ENCODE data around the gene LDLR.
"Not testable (repeated sequence)": the region's sequence is repeated elsewhere in the genome, so short reads cannot be mapped to it uniquely, and the experiment has no call there.

The LDLR gene

DNA sequence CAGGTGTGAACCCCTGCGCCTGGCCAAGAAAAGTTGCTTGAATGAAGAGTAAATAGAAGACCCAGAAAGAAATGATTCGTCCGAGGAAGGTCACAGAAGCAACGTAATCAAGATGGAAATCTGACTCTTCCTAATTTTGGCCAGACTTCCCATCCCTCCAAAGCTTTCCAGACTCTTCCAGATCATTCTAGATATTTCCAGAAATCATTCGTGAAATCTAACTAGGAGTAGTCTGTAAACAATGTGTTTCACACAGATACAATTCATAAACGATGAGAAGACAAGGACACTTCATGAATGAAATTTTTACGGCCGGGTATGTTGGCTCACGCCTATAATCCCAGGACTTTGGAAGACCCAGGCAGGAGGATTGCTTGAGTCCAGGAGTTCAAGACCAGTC is 9.3 kb upstream of the LDLR start:
- H3K4me3 ChIP-seq (ENCODE audit: low read depth, low read length), result no peak overlapping the region
- TF ChIP-seq, protein P1, sequence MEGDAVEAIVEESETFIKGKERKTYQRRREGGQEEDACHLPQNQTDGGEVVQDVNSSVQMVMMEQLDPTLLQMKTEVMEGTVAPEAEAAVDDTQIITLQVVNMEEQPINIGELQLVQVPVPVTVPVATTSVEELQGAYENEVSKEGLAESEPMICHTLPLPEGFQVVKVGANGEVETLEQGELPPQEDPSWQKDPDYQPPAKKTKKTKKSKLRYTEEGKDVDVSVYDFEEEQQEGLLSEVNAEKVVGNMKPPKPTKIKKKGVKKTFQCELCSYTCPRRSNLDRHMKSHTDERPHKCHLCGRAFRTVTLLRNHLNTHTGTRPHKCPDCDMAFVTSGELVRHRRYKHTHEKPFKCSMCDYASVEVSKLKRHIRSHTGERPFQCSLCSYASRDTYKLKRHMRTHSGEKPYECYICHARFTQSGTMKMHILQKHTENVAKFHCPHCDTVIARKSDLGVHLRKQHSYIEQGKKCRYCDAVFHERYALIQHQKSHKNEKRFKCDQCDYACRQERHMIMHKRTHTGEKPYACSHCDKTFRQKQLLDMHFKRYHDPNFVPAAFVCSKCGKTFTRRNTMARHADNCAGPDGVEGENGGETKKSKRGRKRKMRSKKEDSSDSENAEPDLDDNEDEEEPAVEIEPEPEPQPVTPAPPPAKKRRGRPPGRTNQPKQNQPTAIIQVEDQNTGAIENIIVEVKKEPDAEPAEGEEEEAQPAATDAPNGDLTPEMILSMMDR (IDR thresholded peaks at IDR 0.05; ENCODE audit: insufficient read depth, low read length, missing control alignments), result no peak
- no peak for DNase-seq (ENCODE audit: low read depth, low spot score)
- POLR2A ChIA-PET, result no interaction called here
- CTCF ChIA-PET, result no interaction called here

DNA sequence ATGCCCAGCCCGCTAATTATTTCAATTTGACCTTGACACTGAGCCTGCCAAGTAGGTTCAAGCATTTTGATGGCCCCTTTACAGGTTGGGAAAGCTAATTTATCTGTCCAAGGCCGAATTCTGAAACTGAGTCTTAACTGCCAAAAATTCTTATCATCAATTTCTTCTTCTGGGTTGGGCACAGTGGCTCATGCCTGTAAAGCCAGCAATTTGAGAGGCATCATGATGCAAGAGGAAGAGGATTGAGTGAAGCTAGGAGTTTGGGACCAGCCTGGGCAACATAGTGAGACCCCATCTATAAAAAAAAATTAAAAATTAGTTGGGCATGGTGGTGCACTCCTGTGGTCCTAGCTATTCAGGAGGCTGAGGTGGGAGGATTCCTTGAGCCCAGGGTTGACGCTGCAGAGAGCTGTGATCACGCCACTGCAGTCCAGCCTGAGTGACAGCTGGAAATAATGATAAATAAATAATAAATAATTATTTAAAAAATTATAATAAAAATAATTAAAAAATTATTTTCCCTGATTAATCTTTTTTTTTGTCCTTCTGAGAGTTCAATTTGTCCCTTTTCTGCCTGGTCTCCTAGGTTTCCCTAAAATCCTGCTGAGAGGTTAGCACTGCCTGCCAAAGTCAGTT is 1.3 kb upstream of the LDLR start:
- H3K4me3 ChIP-seq (ENCODE audit: low read depth, low read length), result no peak overlapping the region
- TF ChIP-seq, protein P1 (IDR thresholded peaks at IDR 0.05; ENCODE audit: insufficient read depth, low read length, missing control alignments), result no peak
- ChIA-PET CTCF (interaction anchor here (2.3 to 2.9 kb wide), 3 partner anchors 52 to 151 kb away, joined by 10 to 17 read pairs (median 11); no protein-coding TSS in a partner anchor), POLR2A (no interaction called here)
- no peak for DNase-seq (ENCODE audit: low read depth, low spot score)

DNA sequence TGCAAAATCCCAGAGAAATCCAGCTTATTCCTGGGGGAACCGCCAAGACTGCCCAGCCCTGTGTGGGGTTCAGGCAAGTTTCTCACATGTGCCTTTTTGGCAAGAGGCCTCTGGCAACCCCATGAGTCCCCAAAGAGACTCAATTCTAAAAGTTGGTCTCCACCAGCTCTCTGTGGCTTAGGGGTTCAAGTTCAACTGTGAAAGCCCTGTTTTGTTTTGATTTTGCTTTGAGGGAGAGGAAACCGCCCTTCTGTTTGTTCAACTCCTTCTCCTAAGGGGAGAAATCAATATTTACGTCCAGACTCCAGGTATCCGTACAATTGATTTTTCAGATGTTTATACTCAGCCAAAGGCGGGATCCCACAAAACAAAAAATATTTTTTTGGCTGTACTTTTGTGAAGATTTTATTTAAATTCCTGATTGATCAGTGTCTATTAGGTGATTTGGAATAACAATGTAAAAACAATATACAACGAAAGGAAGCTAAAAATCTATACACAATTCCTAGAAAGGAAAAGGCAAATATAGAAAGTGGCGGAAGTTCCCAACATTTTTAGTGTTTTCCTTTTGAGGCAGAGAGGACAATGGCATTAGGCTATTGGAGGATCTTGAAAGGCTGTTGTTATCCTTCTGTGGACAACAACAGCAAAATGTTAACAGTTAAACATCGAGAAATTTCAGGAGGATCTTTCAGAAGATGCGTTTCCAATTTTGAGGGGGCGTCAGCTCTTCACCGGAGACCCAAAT is 583 bp upstream of the LDLR start:
- CTCF ChIA-PET, result interaction anchor here (0.7 to 2.9 kb wide), 5 partner anchors 38 to 152 kb away, joined by 3 to 17 read pairs (median 10); no protein-coding TSS in a partner anchor
- DNase-seq (ENCODE audit: low read depth, low spot score), result no peak
- POLR2A ChIA-PET, result interaction anchor here (0.6 kb wide), 1 partner anchor 8 kb away, joined by 3 read pairs; no protein-coding TSS in a partner anchor
- TF ChIP-seq, protein P1 (IDR thresholded peaks at IDR 0.05; ENCODE audit: insufficient read depth, low read length, missing control alignments), result no peak
- peak overlapping the region; percentile 80 for H3K4me3 ChIP-seq (ENCODE audit: low read depth, low read length)

DNA sequence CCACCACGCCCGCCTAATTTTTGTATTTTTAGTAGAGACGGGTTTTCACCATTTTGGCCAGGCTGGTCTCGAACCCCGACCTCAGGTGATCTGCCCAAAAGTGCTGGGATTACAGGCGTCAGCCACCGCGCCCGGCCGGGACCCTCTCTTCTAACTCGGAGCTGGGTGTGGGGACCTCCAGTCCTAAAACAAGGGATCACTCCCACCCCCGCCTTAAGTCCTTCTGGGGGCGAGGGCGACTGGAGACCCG is 676 bp downstream of the LDLR start:
- CTCF ChIA-PET, result interaction anchor here (2.5 to 6.2 kb wide), 4 partner anchors 37 to 153 kb away, joined by 11 to 42 read pairs (median 23); no protein-coding TSS in a partner anchor
- POLR2A ChIA-PET, result not testable (repeated sequence)

DNA sequence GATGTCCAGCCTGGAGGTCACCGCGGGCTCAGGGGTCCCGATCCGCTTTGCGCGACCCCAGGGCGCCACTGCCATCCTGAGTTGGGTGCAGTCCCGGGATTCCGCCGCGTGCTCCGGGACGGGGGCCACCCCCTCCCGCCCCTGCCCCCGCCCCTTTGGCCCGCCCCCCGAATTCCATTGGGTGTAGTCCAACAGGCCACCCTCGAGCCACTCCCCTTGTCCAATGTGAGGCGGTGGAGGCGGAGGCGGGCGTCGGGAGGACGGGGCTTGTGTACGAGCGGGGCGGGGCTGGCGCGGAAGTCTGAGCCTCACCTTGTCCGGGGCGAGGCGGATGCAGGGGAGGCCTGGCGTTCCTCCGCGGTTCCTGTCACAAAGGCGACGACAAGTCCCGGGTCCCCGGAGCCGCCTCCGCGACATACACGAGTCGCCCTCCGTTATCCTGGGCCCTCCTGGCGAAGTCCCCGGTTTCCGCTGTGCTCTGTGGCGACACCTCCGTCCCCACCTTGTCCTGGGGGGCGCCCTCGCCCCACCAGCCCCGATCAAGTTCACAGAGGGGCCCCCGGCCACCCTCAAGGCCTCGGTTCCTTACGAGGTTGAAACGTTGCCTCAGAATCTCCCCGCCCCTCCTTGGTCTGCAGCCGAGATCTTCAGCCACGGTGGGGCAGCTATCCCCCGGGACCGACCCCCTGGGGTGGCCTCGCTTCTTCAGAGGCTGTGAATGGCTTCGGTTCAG is 1.2 kb downstream of the LDLR start:
- peak overlapping the region; percentile 91 for H3K4me3 ChIP-seq (ENCODE audit: low read depth, low read length)
- peak; percentile 57 for DNase-seq (ENCODE audit: low read depth, low spot score)
- POLR2A ChIA-PET, result no interaction called here
- CTCF ChIA-PET, result interaction anchor here (2.5 to 6.2 kb wide), 4 partner anchors 36 to 154 kb away, joined by 11 to 42 read pairs (median 23); no protein-coding TSS in a partner anchor
- TF ChIP-seq, protein P1 (IDR thresholded peaks at IDR 0.05; ENCODE audit: insufficient read depth, low read length, missing control alignments), result no peak

More for the DNA sequence above, 676 bp downstream of the LDLR start:
- H3K4me3 ChIP-seq (ENCODE audit: low read depth, low read length), result peak overlapping the region; percentile 80
- not testable (repeated sequence) for DNase-seq (ENCODE audit: low read depth, low spot score)

DNA sequence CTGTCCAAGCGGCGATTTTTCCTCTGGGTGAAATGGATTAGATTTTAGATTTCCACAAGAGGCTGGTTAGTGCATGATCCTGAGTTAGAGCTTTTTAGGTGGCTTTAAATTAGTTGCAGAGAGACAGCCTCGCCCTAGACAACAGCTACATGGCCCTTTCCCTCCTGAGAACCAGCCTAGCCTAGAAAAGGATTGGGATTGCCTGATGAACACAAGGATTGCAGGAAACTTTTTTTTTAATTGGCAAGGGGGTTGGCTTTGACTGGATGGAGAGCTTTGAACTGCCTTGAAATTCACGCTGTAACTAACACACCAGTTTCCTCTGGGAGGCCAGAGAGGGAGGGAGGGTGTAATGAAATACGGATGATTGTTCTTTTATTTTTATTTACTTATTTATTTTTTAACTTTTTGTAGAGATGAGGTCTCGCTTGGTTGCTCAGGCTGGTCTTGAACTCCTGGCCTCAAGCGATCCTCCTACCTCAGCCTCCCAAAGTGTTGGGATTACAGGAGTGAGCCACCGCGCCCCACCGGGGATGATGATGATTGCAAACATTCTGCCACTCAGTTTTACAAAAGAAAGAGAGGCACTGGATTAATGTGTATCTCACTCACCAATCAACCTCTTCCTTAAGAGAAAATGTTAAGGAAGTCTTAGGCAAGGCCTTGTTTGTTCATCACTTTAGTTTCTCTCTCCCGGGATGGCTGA is 1.9 kb downstream of the LDLR start:
- ChIA-PET POLR2A (interaction anchor here (0.7 kb wide), 1 partner anchor 233 kb away, joined by 3 read pairs; no protein-coding TSS in a partner anchor), CTCF (interaction anchor here (5.2 to 6.2 kb wide), 2 partner anchors 36 to 55 kb away, joined by 29 to 42 read pairs; no protein-coding TSS in a partner anchor)
- no peak for DNase-seq (ENCODE audit: low read depth, low spot score)

More for the DNA sequence above, 1.9 kb downstream of the LDLR start:
- peak overlapping the region; percentile 91 for H3K4me3 ChIP-seq (ENCODE audit: low read depth, low read length)
- TF ChIP-seq, protein P1 (IDR thresholded peaks at IDR 0.05; ENCODE audit: insufficient read depth, low read length, missing control alignments), result no peak

Data from AG04449 (cell line).